GM12875 (cell line): Measurements from ENCODE around the gene LPP.
"Not testable (repeated sequence)": the region's sequence is repeated elsewhere in the genome, so short reads cannot be mapped to it uniquely, and the experiment has no call there.

Experiments used
- H3K4me3 ChIP-seq: one replicate; pipeline ENCODE4 v1.5.1; 2011; ENCODE audit warnings: low read depth, low read length, control low read depth
- TF ChIP-seq, protein P1 (sequence below): IDR thresholded peaks from 2 replicates; pipeline ENCODE4 v1.5.1; 2011; ENCODE audit warnings: low read depth, mild to moderate bottlenecking, control low read depth, inconsistent platforms, low read length, moderate library complexity, borderline replicate concordance; ENCODE audit not compliant: insufficient read depth

The LPP gene

DNA sequence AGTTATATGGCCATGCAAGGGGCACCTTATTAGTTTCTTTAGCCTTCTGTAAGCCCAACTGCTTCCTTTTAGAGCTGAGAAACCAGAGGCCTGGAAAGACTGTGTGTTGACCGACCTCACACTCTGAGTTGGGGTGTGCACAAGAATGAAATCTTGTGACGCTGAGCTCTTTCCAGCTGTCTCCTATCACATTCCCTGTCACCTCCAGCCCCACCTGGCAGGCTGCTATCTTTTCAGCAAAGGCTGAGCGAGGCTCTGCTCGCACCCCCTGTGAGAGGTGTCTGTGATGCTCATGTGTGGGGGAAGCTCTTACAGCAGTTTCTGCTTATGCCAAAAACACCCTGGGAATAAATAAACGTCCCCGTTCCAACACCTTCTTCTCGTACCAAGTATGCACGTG is 27.0 kb upstream of the LPP start:
- TF ChIP-seq, protein P1, sequence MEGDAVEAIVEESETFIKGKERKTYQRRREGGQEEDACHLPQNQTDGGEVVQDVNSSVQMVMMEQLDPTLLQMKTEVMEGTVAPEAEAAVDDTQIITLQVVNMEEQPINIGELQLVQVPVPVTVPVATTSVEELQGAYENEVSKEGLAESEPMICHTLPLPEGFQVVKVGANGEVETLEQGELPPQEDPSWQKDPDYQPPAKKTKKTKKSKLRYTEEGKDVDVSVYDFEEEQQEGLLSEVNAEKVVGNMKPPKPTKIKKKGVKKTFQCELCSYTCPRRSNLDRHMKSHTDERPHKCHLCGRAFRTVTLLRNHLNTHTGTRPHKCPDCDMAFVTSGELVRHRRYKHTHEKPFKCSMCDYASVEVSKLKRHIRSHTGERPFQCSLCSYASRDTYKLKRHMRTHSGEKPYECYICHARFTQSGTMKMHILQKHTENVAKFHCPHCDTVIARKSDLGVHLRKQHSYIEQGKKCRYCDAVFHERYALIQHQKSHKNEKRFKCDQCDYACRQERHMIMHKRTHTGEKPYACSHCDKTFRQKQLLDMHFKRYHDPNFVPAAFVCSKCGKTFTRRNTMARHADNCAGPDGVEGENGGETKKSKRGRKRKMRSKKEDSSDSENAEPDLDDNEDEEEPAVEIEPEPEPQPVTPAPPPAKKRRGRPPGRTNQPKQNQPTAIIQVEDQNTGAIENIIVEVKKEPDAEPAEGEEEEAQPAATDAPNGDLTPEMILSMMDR, result no peak
- H3K4me3 ChIP-seq, result no peak overlapping the region

- no peak overlapping the region for H3K4me3 ChIP-seq
- TF ChIP-seq, protein P1, result no peak
Measured at GRCh38 chr3:188128905-188129304, 25.1 kb upstream of the LPP start.

GRCh38 chr3:188131023-188131422 is 22.9 kb upstream of the LPP start:
- H3K4me3 ChIP-seq, result not testable (repeated sequence)

DNA sequence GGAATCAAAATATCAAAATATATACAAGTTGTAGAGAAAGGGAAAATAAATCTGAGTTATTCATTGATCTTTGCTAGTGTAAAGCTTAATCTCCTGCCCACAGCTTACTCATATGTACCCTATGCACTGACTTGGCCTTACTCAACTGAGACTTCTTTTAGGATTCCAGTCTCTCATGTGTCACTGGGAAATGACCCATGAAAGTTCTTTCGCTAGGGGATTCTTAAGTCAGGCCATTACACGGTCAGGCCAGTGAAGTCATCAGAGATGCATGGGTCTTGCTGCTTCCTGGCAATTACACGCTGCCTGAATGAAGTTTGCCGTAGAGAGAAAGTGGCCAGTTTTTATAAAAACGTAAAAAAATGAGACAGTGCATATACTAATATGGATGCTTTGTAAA is 20.7 kb upstream of the LPP start:
- TF ChIP-seq, protein P1, result no peak
- no peak overlapping the region for H3K4me3 ChIP-seq

DNA sequence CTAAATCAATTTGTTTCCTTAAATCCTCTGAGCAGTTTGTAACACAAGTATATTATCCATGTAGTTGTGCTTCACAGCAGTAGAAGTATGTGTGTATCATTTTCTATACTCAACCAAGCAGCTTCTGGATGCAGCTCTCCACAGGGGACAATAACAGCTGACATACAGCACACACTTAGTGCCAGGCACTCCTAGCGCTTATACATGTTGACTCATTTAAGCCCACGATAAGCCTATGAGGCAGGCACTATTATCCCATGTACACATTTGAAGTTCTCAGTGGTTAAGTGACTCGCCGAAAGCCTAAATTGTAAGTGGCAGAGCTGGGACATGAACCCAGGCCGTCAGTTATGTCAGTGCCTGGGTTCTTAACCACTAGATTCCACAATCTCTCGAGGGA is 20.3 kb upstream of the LPP start:
- no peak overlapping the region for H3K4me3 ChIP-seq
- TF ChIP-seq, protein P1, result no peak

DNA sequence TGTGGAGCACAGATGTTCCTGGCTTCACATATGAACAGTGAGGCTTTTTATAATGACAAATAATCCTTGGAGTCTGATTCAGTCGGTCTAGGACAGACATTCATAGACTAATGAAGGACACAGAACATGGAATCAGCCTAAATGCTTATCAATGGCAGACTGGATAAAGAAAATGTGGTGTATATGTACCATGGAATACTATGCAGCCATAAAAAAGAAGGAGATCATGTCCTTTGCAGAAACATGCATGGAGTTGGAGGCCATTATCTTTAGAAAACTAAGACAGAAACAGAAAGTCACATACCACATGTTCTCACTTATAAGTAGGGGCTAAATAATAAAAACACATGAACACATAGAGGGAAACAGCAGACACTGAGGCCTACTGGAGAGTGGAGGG is 19.9 kb upstream of the LPP start:
- H3K4me3 ChIP-seq, result no peak overlapping the region
- TF ChIP-seq, protein P1, result no peak

- TF ChIP-seq, protein P1, result no peak
- H3K4me3 ChIP-seq, result no peak overlapping the region
Measured at GRCh38 chr3:188134856-188135255, 19.1 kb upstream of the LPP start.

DNA sequence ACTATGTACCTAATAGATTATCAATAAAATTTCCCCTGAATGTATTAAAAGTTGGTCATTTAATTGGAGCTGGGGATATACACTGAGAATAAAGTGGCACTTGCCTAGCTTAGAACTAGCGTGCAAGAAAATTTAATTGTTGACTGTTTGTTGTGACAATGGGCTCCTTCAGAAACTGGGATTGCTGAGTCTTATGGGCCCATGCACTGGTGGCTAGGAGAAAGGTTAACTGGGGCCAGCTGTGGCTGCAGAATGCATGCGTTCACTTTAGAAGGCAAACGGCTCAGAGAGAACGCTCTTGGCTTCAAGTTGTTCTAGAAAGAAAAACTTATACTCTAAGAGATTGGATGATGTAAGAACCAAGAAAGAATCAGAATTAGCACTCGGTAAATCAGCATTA is 18.7 kb upstream of the LPP start:
- TF ChIP-seq, protein P1, result no peak
- no peak overlapping the region for H3K4me3 ChIP-seq
